Measurements from ENCODE around the gene DBT.

- no peak for TF ChIP-seq EZH2 (IDR thresholded peaks at IDR 0.05)
- no peak for TF ChIP-seq CTCF (IDR thresholded peaks at IDR 0.05)
Observed at GRCh38 chr1:100253552-100253951, 3.9 kb upstream of the DBT start.
